Upper lobe of right lung (tissue), 1 donor: ENCODE data around the gene ARHGAP45. TPM values are rescaled to one million over a fixed set of nuclear protein-coding genes. Genes with fewer than 3 reads are reported as not detected.

Experiments used
- ATAC-seq: fragments of 200-7000 bp; cut with Tn5 transposase; one replicate; pipeline ENCODE4 v1.9.1; 2020; ENCODE audit warnings: mild to moderate bottlenecking, moderate library complexity
- DNase-seq: peaks from one replicate; pipeline ENCODE4 v3.0.0-alpha.2; 2020
- H3K27ac ChIP-seq: fragments of 200-600 bp; one replicate; pipeline ENCODE4 v1.8.0; 2022
- H3K27me3 ChIP-seq: fragments of 200-600 bp; one replicate; pipeline ENCODE4 v1.8.0; 2022; ENCODE audit warnings: mild to moderate bottlenecking
- H3K36me3 ChIP-seq: fragments of 200-600 bp; one replicate; pipeline ENCODE4 v1.8.0; 2022
- H3K4me1 ChIP-seq: fragments of 200-600 bp; one replicate; pipeline ENCODE4 v1.8.0; 2022
- H3K4me3 ChIP-seq: fragments of 200-600 bp; one replicate; pipeline ENCODE4 v1.8.0; 2022; ENCODE audit warnings: mild to moderate bottlenecking
- H3K9me3 ChIP-seq: fragments of 200-600 bp; one replicate; pipeline ENCODE4 v1.8.0; 2022
- CTCF ChIP-seq: fragments of 200-600 bp; IDR thresholded peaks from one replicate; pipeline ENCODE4 v1.8.0; 2022; ENCODE audit warnings: antibody characterized with exemption
- intact Hi-C: fragments of 100-400 bp; cut with DNase I; formaldehyde crosslinking; loops from one replicate; pipeline ENCODE4 v1.11.0; 2022
- total RNA-seq: library from RNA; stranded (reverse); fragmentation: NEBNext Ultra II Directional; extraction: Animal tissue kit (Norgen Biotek cat#: 25700); gene quantifications from one replicate; pipeline ENCODE4 v1.2.1, GENCODE V29; 2021
- donor health status: DM: no; HTN: yes; CAD: no; lungs with severe emphysema.

ARHGAP45 gene
- total RNA-seq, 1 donor from 2014 or later, result 98.2 TPM

GRCh38 chr19:1087813-1088415, 20.9 kb downstream of the ARHGAP45 start:
- DNase-seq (no peak), ATAC-seq (peak; percentile 76)
- H3K9me3 ChIP-seq, result no peaks in the 10 kb centered on the region
- peaks cover 83% of the 10 kb centered on the region for H3K36me3 ChIP-seq
- peak overlapping the region; percentile 70 for H3K27ac ChIP-seq
- peaks cover 11% of the 10 kb centered on the region for H3K4me1 ChIP-seq
- no peak overlapping the region for H3K4me3 ChIP-seq
- intact Hi-C loops, result loop anchor here (10.0 kb wide), 1 partner anchor 53 kb away; no protein-coding TSS in a partner anchor
- H3K27me3 ChIP-seq, result no peaks in the 10 kb centered on the region
- TF ChIP-seq CTCF, result no peak

- TF ChIP-seq CTCF, result no peak
- no peak for DNase-seq
- H3K36me3 ChIP-seq, result peaks cover 83% of the 10 kb centered on the region
- no peaks in the 10 kb centered on the region for H3K27me3 ChIP-seq
- H3K4me3 ChIP-seq, result no peak overlapping the region
- peaks cover 7% of the 10 kb centered on the region for H3K4me1 ChIP-seq
- peak overlapping the region; percentile 70 for H3K27ac ChIP-seq
- intact Hi-C loops, result loop anchor here (10.0 kb wide), 1 partner anchor 54 kb away; no protein-coding TSS in a partner anchor
- no peaks in the 10 kb centered on the region for H3K9me3 ChIP-seq
- peak; percentile 68 for ATAC-seq
These were observed 21.5 kb downstream of the ARHGAP45 start for GRCh38 chr19:1088416-1089010.

- H3K27me3 ChIP-seq, result no peaks in the 10 kb centered on the region
- no peak overlapping the region for H3K27ac ChIP-seq
- H3K36me3 ChIP-seq, result peaks cover 83% of the 10 kb centered on the region
- H3K4me3 ChIP-seq, result no peak overlapping the region
- intact Hi-C loops, result loop anchor here (10.0 kb wide), 1 partner anchor 54 kb away; no protein-coding TSS in a partner anchor
- no peak for TF ChIP-seq CTCF
- no peak for DNase-seq
- H3K4me1 ChIP-seq, result peaks cover 15% of the 10 kb centered on the region
- H3K9me3 ChIP-seq, result no peaks in the 10 kb centered on the region
- ATAC-seq, result no peak
These were observed 22.3 kb downstream of the ARHGAP45 start for GRCh38 chr19:1089126-1089771.

GRCh38 chr19:1089891-1090290, 22.9 kb downstream of the ARHGAP45 start:
- Histone ChIP-seq H3K27ac (no peak overlapping the region), H3K4me3 (no peak overlapping the region), H3K4me1 (peaks cover 18% of the 10 kb centered on the region), H3K27me3 (no peaks in the 10 kb centered on the region), H3K36me3 (peaks cover 76% of the 10 kb centered on the region), H3K9me3 (no peaks in the 10 kb centered on the region)
- intact Hi-C loops, result loop anchor here (10.0 kb wide), 1 partner anchor 55 kb away; no protein-coding TSS in a partner anchor
- peak; percentile 62 for DNase-seq
- no peak for ATAC-seq
- TF ChIP-seq CTCF, result no peak

- no peak for TF ChIP-seq CTCF
- H3K27me3 ChIP-seq, result no peaks in the 10 kb centered on the region
- H3K9me3 ChIP-seq, result no peaks in the 10 kb centered on the region
- no peak overlapping the region for H3K4me3 ChIP-seq
- peak; percentile 64 for DNase-seq
- peaks cover 24% of the 10 kb centered on the region for H3K4me1 ChIP-seq
- ATAC-seq, result no peak
- no peak overlapping the region for H3K27ac ChIP-seq
- H3K36me3 ChIP-seq, result peaks cover 67% of the 10 kb centered on the region
- intact Hi-C loops, result no loop called here
These were observed 24.0 kb downstream of the ARHGAP45 start for GRCh38 chr19:1090731-1091543.
